Measurements from ENCODE around the gene OOSP1.

The OOSP1 gene

GRCh38 chr11:59954219-59954847 is 16.1 kb downstream of the OOSP1 start:
- TF ChIP-seq FOXP2 (optimal IDR thresholded peaks at IDR 0.05; ENCODE audit: borderline replicate concordance, extremely low read depth, extremely low read length, insufficient read depth) (no peak), TAF1 (IDR thresholded peaks at IDR 0.05; ENCODE audit: borderline replicate concordance, insufficient read depth, low read length) (no peak), POLR2AphosphoS5 (IDR thresholded peaks at IDR 0.05; ENCODE audit: low read depth, low read length) (no peak), SIN3A (IDR thresholded peaks at IDR 0.05; ENCODE audit: borderline replicate concordance, insufficient read depth, low read length) (no peak), REST (IDR thresholded peaks at IDR 0.05; ENCODE audit: insufficient read depth in 1 of 2, low read depth in 2 of 2, low read length in 2 of 2) (no peak)

- TF ChIP-seq TAF1 (IDR thresholded peaks at IDR 0.05; ENCODE audit: borderline replicate concordance, insufficient read depth, low read length) = no peak
- TF ChIP-seq POLR2AphosphoS5 (IDR thresholded peaks at IDR 0.05; ENCODE audit: low read depth, low read length) = no peak
- no peak for TF ChIP-seq FOXP2 (optimal IDR thresholded peaks at IDR 0.05; ENCODE audit: borderline replicate concordance, extremely low read depth, extremely low read length, insufficient read depth)
- no peak for TF ChIP-seq REST (IDR thresholded peaks at IDR 0.05; ENCODE audit: insufficient read depth in 1 of 2, low read depth in 2 of 2, low read length in 2 of 2)
- TF ChIP-seq SIN3A (IDR thresholded peaks at IDR 0.05; ENCODE audit: borderline replicate concordance, insufficient read depth, low read length) = no peak
Measured at GRCh38 chr11:59957094-59957493, 18.9 kb downstream of the OOSP1 start.

GRCh38 chr11:59960502-59961381 is 22.5 kb downstream of the OOSP1 start:
- TF ChIP-seq REST (IDR thresholded peaks at IDR 0.05; ENCODE audit: insufficient read depth in 1 of 2, low read depth in 2 of 2, low read length in 2 of 2) (no peak), FOXP2 (optimal IDR thresholded peaks at IDR 0.05; ENCODE audit: borderline replicate concordance, extremely low read depth, extremely low read length, insufficient read depth) (no peak), TAF1 (IDR thresholded peaks at IDR 0.05; ENCODE audit: borderline replicate concordance, insufficient read depth, low read length) (no peak)

- TF ChIP-seq SIN3A (IDR thresholded peaks at IDR 0.05; ENCODE audit: borderline replicate concordance, insufficient read depth, low read length) (no peak), REST (IDR thresholded peaks at IDR 0.05; ENCODE audit: insufficient read depth in 1 of 2, low read depth in 2 of 2, low read length in 2 of 2) (no peak), FOXP2 (optimal IDR thresholded peaks at IDR 0.05; ENCODE audit: borderline replicate concordance, extremely low read depth, extremely low read length, insufficient read depth) (no peak), TAF1 (IDR thresholded peaks at IDR 0.05; ENCODE audit: borderline replicate concordance, insufficient read depth, low read length) (no peak)
Measured at GRCh38 chr11:59962107-59962482, 23.9 kb downstream of the OOSP1 start.

Measured in PFSK-1 (cell line).